ENCODE data around the gene GHR.

- TF ChIP-seq ZNF274 (IDR thresholded peaks at IDR 0.05; ENCODE audit: low read depth, low read length) (no peak), YY1 (IDR thresholded peaks at IDR 0.05; ENCODE audit: insufficient read depth, insufficient read length) (no peak), SUZ12 (IDR thresholded peaks at IDR 0.05; ENCODE audit: extremely low read depth, insufficient read depth, insufficient read length) (no peak)
These were observed 169.3 kb downstream of the GHR start for GRCh38 chr5:42592401-42593140.

All from NT2/D1 (cell line).